GM12864 (cell line): ENCODE data around the gene PDE4B.

Source experiments
- DNase-seq: peaks from one replicate; pipeline ENCODE4 v3.0.0-alpha.2; 2011; ENCODE audit warnings: low read depth
- H3K4me3 ChIP-seq: 2 replicates; pipeline ENCODE4 v1.5.1; 2011; ENCODE audit warnings: mild to moderate bottlenecking, low read depth, low read length, control low read depth
- CTCF ChIP-seq: IDR thresholded peaks from 2 replicates; pipeline ENCODE4 v1.5.1; 2011; ENCODE audit warnings: low read depth, mild to moderate bottlenecking, moderate library complexity, low read length, control low read depth, inconsistent platforms; ENCODE audit errors: missing control alignments

The PDE4B gene

GRCh38 chr1:65952696-65953095 lies 160.0 kb downstream of the PDE4B start:
- no peak for TF ChIP-seq CTCF

DNA sequence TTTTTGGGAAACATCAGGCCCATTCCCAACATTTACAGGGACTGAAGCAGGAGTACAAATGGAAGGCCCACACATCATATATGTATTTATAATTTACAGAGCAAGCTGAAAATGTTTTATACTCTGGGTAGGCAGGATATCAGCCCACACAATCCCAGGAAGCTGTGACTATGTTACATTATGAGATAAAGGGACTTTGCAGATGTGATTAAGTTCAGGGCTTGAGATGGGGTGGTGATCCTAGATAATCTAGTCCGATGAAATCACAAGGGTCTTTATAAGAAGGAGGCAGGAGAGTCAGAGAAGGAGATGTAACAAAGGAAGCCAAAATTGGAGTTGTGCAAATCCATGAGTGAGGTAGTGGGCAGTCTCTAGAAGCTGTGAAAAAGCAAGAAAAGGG lies 160.5 kb downstream of the PDE4B start:
- no peak for DNase-seq
- H3K4me3 ChIP-seq = no peak overlapping the region
- no peak for TF ChIP-seq CTCF

More at GRCh38 chr1:65952696-65953095, 160.0 kb downstream of the PDE4B start:
- DNase-seq = no peak
- H3K4me3 ChIP-seq = no peak overlapping the region

DNA sequence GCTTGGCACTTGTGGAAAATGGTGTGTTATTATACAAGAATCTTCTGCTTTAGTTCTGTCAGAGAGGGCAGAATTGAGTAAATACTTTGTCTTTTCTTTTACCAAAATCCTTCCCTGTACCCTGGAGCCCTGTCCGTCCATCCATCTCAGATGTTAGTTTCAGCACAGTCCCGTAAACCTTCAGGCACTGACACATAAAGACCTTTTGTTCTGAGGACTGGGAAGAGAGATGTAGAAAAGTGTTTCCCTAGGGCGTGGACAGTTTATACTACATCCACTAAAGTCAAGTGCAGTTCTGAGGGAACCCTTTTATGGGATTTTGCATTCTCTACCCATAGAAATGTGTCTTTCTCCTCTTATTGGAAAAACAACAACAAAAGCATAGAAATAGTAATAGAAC lies 162.4 kb downstream of the PDE4B start:
- no peak for TF ChIP-seq CTCF
- no peak for DNase-seq
- H3K4me3 ChIP-seq = no peak overlapping the region

DNA sequence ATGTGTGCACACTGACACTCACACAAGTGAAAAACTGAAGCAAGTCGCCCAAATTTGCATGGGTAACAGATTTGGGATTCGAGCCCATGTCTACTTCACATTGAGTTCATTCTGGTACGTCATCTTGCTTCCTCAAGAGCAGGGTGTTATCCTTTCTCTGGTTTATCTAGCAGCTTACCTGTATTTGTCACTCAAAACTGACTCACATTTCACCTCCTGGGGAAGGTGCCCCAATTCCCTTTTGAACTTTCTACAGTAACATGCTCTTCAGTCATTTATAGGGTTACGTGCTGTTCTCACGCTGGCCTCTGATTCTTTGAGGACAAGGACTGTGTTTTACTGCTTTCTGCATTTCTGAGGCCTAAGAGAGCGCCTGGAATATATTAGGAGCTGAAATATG lies 162.8 kb downstream of the PDE4B start:
- H3K4me3 ChIP-seq = no peak overlapping the region
- TF ChIP-seq CTCF = no peak
- DNase-seq = no peak

GRCh38 chr1:65958561-65959350 lies 166.1 kb downstream of the PDE4B start:
- TF ChIP-seq CTCF = peak; percentile 33
- peak; percentile 8 for DNase-seq
- no peak overlapping the region for H3K4me3 ChIP-seq

DNA sequence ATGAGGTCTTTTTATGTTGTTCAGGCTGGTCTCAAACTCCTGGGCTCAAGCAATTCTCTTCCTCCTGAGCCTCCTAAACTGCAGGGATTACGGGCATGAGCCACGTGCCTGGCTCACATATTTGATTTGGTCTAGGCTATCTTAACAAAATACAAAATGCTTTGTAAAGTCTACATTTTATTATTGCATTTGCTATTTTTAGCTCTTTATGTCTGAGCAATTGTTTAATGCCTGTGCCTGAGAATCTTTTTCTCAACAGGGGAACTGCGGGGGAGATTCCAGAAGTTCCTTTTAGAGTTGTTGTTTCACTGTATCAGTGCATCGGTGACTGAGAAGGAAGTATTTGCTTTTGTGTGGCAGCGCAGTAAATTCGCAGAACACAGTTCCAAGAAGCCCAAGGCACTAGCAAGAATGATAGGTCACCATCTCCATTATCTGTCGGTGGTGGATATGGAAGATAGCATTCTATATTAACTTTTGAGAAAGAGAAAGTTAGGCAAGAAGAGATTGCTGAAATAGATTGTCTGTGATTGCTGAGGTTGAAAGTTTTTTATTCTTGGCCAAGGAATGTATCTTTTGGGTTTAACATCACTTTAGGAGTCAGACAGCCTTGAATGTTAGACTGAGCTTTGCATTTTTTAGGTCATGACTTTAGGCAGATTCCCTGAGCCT lies 167.3 kb downstream of the PDE4B start:
- no peak for TF ChIP-seq CTCF
- no peak overlapping the region for H3K4me3 ChIP-seq
- DNase-seq = no peak
